ENCODE measurements around the gene GABARAP. TPM values are rescaled to one million over a fixed set of nuclear protein-coding genes. Genes with fewer than 3 reads are reported as not detected.

The GABARAP gene
- total and polyA plus RNA-seq, 2 of the 4 experiments (the other 2 are of a cell fraction), result 77.8 to 780 TPM

- no peak overlapping the region for H2BK5ac ChIP-seq (ENCODE audit: low read depth, low read length, poor library complexity, severe bottlenecking)
- H3K18ac ChIP-seq (ENCODE audit: low read depth, low read length), result no peak overlapping the region
- H3K9me3 ChIP-seq (ENCODE audit: control insufficient read depth, insufficient read depth, low read length), result no peaks in the 10 kb centered on the region
- no peaks in the 10 kb centered on the region for H3K27me3 ChIP-seq (ENCODE audit: control insufficient read depth, insufficient read depth, low read length)
- H2BK15ac ChIP-seq (ENCODE audit: low read depth, low read length), result no peak overlapping the region
- no peak overlapping the region for H3K56ac ChIP-seq (ENCODE audit: extremely low read depth, insufficient read depth, low read length)
- dilution Hi-C loops (cut with HindIII; ENCODE audit: low sequenced_read_pairs, unreplicated experiment), result no loop called here
- in situ Hi-C loops (cut with MboI; ENCODE audit: low sequenced_read_pairs), result loop anchor here (25.0 kb wide), 1 partner anchor 925 kb away; the partner anchor contains the start of genes PER1 and VAMP2
- H4K91ac ChIP-seq (ENCODE audit: insufficient read depth, low read depth, low read length), result no peak overlapping the region
- ATAC-seq (ENCODE audit: low read depth) (no peak), DNase-seq (no peak)
- H2AK9ac ChIP-seq (replicated peaks; ENCODE audit: low read depth, low read length, poor library complexity), result no peak overlapping the region
- intact Hi-C loops (cut with micrococcal nuclease), result loop anchor here (5.0 kb wide), 1 partner anchor 60 kb away; no protein-coding TSS in a partner anchor
- peaks cover 24 to 75% of the 10 kb centered on the region in 2 experiments for H3K79me1 ChIP-seq (ENCODE audit: low read depth in 1 of 2, low read length in 2 of 2)
- H3K14ac ChIP-seq (replicated peaks; ENCODE audit: low read depth, low read length), result no peak overlapping the region
- 90% methylated on average over 6 of the region's 6 CpGs; no CpG with 5 or more reads in 1 of the 2 experiments for WGBS, 2 experiments (ENCODE audit: extremely low coverage in 2 of 2, insufficient read length in 1 of 2)
- peaks cover 36% of the 10 kb centered on the region for H3K36me3 ChIP-seq (ENCODE audit: control insufficient read depth, insufficient read depth, low read length)
- H3K9me1 ChIP-seq (ENCODE audit: insufficient read depth, low read length), result peaks cover 8% of the 10 kb centered on the region
- peak overlapping the region; percentile 68; the same call in 1 of the 2 replicates for H3K23ac ChIP-seq (ENCODE audit: low read depth, low read length)
- BruUV-seq (replicated peaks), result no TSS peak
- H2AFZ ChIP-seq (replicated peaks; ENCODE audit: low read length, poor library complexity), result no peak overlapping the region
- H3K4me1 ChIP-seq (ENCODE audit: control insufficient read depth, insufficient read depth, low read length), result peaks cover 11% of the 10 kb centered on the region
- no peak overlapping the region for H4K8ac ChIP-seq (ENCODE audit: low read depth in 2 of 2, low read length in 2 of 2)
- no peak overlapping the region for H2BK120ac ChIP-seq (ENCODE audit: low read depth, low read length)
- no peak overlapping the region for H3K4me3 ChIP-seq (ENCODE audit: insufficient read depth, low read depth, low read length)
- no peak overlapping the region for H2AK5ac ChIP-seq (ENCODE audit: low read depth, low read length)
- POLR2A ChIA-PET (ENCODE audit: unreplicated experiment), result no interaction called here
- H3K4me2 ChIP-seq (ENCODE audit: low read depth, low read length), result no peak overlapping the region
- TF ChIP-seq RFX5 (IDR thresholded peaks at IDR 0.05; ENCODE audit: low read depth, low read length) (no peak), RAD21 (IDR thresholded peaks at IDR 0.05; ENCODE audit: low read length) (no peak), CHD1 (IDR thresholded peaks at IDR 0.05; ENCODE audit: low read depth, low read length) (no peak), MAFK (IDR thresholded peaks at IDR 0.05; ENCODE audit: low read depth, low read length) (no peak), POLR2A (IDR thresholded peaks at IDR 0.05; ENCODE audit: low read depth, low read length) (no peak)
- H3K4ac ChIP-seq (ENCODE audit: low read depth, low read length), result 0 out of 2 replicates have a peak overlapping the region, but pooled peaks have one; percentile 74
- H4K20me1 ChIP-seq (ENCODE audit: insufficient read depth, low read length), result peaks cover 44% of the 10 kb centered on the region
- H3K9ac ChIP-seq (ENCODE audit: low read depth, low read length), result no peak overlapping the region
- H3K27ac ChIP-seq (ENCODE audit: insufficient read depth, low read length), result no peak overlapping the region
- CTCF ChIA-PET, result no interaction called here
- H2BK20ac ChIP-seq (ENCODE audit: low read depth, low read length), result no peak overlapping the region
- no peak overlapping the region for H4K5ac ChIP-seq (ENCODE audit: low read depth, low read length)
Observed at GRCh38 chr17:7236808-7237207, 5.4 kb downstream of the GABARAP start.

Data from IMR-90 (cell line).